Prostate gland (tissue), 2 donors: ENCODE results near the gene ASCC3. TPM values are rescaled to one million over a fixed set of nuclear protein-coding genes. Genes with fewer than 3 reads are reported as not detected.
"Not testable (repeated sequence)": the region's sequence is repeated elsewhere in the genome, so short reads cannot be mapped to it uniquely, and the experiment has no call there.

Source experiments
- DNase-seq: peaks from one replicate; pipeline ENCODE4 v3.0.0-alpha.2; 2019; ENCODE audit warnings: low spot score
- H3K27ac ChIP-seq, 2 donors: fragments of 200-600 bp; sonication (generic); 2 replicates each; pipeline ENCODE4 v1.5.1; 2017 to 2019
- H3K27me3 ChIP-seq: fragments of 200-600 bp; sonication (generic); replicated peaks from 2 replicates; pipeline ENCODE4 v1.5.1; 2019; ENCODE audit not compliant: insufficient read depth
- H3K36me3 ChIP-seq, 2 donors: fragments of 200-600 bp; sonication (generic); 1 replicate in 1 of 2; 2 replicates in 1 of 2; pipeline versions ENCODE4 v1.5.1 to v1.8.1; 2017 to 2019
- H3K4me1 ChIP-seq: fragments of 200-600 bp; sonication (generic); replicated peaks from 2 replicates; pipeline ENCODE4 v1.5.1; 2019
- H3K4me3 ChIP-seq, 2 donors: fragments of 200-600 bp; sonication (generic); 2 replicates each; pipeline ENCODE4 v1.5.1; 2017 to 2019
- H3K9me3 ChIP-seq: fragments of 200-600 bp; sonication (generic); 2 replicates; pipeline ENCODE4 v1.5.1; 2017
- POLR2A ChIP-seq: fragments of 450-650 bp; IDR thresholded peaks from one replicate; pipeline ENCODE4 v1.6.1; 2016; ENCODE audit warnings: antibody characterized with exemption, mild to moderate bottlenecking
- POLR2AphosphoS5 ChIP-seq: sonication (generic); formaldehyde crosslinking; IDR thresholded peaks from one replicate; pipeline ENCODE4 v1.6.1; 2017; ENCODE audit warnings: antibody characterized with exemption
- WGBS: methylation state at CpG from one replicate; pipeline ENCODE4 v1.1.5; 2018; 5-methylcytosine and 5-hydroxymethylcytosine counted together
- intact Hi-C: fragments of 100-400 bp; cut with DNase I; formaldehyde crosslinking; loops from one replicate; pipeline ENCODE4 v1.14.2; 2022
- total RNA-seq, 2 donors: library from RNA; depleted of rRNA; stranded (reverse); fragments of >200 nt; gene quantifications; one replicate each; pipeline ENCODE4 v1.1.0, GENCODE V29; 2016
- TF ChIP-seq, protein P1 (sequence below), 4 experiments: fragments of 200-600 bp in 2 of 4; fragments of 450-650 bp in 2 of 4; sonication (generic) in 2 of 4; IDR thresholded peaks; 1 replicate in 3 of 4; 2 replicates in 1 of 4; pipeline ENCODE4 v1.5.1; 2016 to 2019; ENCODE audit warnings: antibody characterized with exemption in 4 of 4, mild to moderate bottlenecking in 2 of 4, moderate library complexity in 2 of 4

The ASCC3 gene
- total RNA-seq, 2 donors from 2014 or later, result 27.6 to 35.9 TPM

DNA sequence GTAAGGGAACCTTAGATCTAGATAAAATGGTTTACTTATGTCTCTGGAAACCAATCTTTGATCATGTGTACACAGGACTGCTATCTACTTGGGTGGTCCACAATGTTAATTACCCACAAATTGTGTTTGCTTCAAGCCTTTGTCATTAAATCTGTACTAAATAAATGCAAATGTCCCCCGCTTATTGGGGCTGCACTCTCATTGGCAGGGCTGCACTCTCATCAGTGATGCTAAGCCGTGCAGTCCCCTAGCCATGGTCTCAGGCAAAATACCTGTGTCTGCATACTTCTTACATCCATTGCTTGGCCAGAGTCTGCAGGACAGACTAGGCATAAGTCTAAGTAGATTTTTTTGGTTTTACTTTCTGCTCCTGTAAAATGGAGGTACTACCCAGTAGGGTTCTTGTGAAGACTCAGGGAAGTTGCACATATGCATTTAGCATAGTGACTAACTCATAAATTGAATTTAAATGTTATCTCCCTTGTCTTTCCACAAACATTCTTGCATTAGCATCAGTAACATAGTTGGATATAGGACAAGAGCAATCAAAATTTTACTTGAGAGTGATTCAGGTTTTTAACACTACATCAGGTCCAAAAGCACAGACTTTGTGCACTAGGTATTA is 117.4 kb downstream of the ASCC3 start:
- Histone ChIP-seq H3K27me3 (no peaks in the 10 kb centered on the region), H3K9me3 (no peaks in the 10 kb centered on the region), H3K36me3 (no peaks in the 10 kb centered on the region), H3K4me3 (no peak overlapping the region), H3K4me1 (no peaks in the 10 kb centered on the region), H3K27ac (no peak overlapping the region)
- TF ChIP-seq, protein P1, sequence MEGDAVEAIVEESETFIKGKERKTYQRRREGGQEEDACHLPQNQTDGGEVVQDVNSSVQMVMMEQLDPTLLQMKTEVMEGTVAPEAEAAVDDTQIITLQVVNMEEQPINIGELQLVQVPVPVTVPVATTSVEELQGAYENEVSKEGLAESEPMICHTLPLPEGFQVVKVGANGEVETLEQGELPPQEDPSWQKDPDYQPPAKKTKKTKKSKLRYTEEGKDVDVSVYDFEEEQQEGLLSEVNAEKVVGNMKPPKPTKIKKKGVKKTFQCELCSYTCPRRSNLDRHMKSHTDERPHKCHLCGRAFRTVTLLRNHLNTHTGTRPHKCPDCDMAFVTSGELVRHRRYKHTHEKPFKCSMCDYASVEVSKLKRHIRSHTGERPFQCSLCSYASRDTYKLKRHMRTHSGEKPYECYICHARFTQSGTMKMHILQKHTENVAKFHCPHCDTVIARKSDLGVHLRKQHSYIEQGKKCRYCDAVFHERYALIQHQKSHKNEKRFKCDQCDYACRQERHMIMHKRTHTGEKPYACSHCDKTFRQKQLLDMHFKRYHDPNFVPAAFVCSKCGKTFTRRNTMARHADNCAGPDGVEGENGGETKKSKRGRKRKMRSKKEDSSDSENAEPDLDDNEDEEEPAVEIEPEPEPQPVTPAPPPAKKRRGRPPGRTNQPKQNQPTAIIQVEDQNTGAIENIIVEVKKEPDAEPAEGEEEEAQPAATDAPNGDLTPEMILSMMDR (IDR thresholded peaks at IDR 0.05), result no peak
- TF ChIP-seq POLR2AphosphoS5, result no peak
- intact Hi-C loops, result no loop called here
- WGBS, result 100% methylated on average over 2 of the region's 2 CpGs
- no peak for DNase-seq

DNA sequence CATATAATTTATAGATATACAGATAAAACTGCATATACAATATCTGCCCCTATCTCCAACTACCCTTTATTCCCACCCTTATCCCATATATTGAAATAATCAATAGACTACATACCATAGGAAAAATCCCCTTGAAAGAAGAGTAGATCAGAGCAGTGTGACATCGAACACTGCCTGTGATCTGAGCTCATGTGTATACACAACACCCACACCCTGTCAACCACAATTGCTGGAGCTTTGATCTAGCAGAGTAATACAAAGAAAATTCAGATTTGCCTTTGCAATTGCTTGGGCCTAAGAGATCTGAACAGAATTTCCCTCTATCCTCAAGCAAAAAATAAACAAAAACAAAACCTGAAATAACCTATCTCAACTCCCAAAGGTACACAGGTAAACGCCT is 119.3 kb downstream of the ASCC3 start:
- no peak for DNase-seq
- Histone ChIP-seq H3K36me3 (no peaks in the 10 kb centered on the region), H3K9me3 (no peaks in the 10 kb centered on the region), H3K4me1 (no peaks in the 10 kb centered on the region), H3K4me3 (no peak overlapping the region), H3K27ac (no peak overlapping the region), H3K27me3 (no peaks in the 10 kb centered on the region)
- TF ChIP-seq POLR2AphosphoS5 (no peak), POLR2A (no peak)
- TF ChIP-seq, protein P1 (IDR thresholded peaks at IDR 0.05), result no peak
- WGBS, result 59% methylated on average over 2 of the region's 2 CpGs
- intact Hi-C loops, result no loop called here

DNA sequence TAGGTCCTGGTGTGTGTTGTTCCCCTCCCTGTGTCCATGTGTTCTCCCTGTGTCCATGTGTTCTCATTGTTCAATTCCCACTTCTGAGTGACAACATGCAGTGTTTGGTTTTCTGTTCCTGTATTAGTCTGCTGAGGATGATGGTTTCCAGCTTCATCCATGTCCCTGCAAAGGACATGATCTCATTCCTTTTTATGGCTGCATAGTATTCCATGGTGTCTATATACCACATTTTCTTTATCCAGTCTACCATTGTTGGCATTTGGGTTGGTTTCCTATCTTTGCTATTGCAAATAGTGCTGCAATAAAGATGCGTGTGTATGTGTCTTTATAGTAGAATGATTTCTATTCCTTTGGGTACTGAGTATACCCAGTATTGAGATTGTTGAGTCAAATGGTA is 122.7 kb downstream of the ASCC3 start:
- WGBS, result 97% methylated on average over 1 of the region's 1 CpG
- H3K4me3 ChIP-seq, H3K27me3 ChIP-seq, H3K36me3 ChIP-seq, DNase-seq, H3K4me1 ChIP-seq, intact Hi-C loops, H3K9me3 ChIP-seq, H3K27ac ChIP-seq: not testable (repeated sequence)

DNA sequence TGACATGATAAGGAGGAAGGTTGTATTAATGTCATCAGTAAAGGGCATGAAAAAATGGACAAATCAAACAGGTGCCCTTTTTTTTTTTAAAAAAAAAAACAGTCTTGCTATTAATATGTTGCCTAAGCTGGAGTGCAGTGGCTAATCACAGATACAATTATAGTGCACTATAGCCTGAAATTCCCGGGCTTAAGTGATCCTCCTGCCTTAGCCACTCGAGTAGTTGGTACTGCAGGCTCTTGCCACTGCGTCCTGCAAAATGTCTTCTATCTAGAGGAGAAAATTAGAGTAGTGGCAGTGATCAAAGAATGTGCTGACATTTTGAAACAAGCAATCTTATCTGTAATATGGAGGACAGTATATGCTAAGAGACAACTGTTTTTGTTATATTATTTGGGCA is 127.7 kb downstream of the ASCC3 start:
- Histone ChIP-seq H3K9me3 (no peaks in the 10 kb centered on the region), H3K27ac (no peak overlapping the region), H3K4me1 (peaks cover 7% of the 10 kb centered on the region), H3K27me3 (no peaks in the 10 kb centered on the region), H3K4me3 (no peak overlapping the region), H3K36me3 (no peaks in the 10 kb centered on the region)
- WGBS, result 92% methylated on average over 3 of the region's 3 CpGs
- intact Hi-C loops, result no loop called here
- TF ChIP-seq, protein P1 (IDR thresholded peaks at IDR 0.05), result no peak
- TF ChIP-seq POLR2AphosphoS5 (no peak), POLR2A (no peak)
- no peak for DNase-seq

DNA sequence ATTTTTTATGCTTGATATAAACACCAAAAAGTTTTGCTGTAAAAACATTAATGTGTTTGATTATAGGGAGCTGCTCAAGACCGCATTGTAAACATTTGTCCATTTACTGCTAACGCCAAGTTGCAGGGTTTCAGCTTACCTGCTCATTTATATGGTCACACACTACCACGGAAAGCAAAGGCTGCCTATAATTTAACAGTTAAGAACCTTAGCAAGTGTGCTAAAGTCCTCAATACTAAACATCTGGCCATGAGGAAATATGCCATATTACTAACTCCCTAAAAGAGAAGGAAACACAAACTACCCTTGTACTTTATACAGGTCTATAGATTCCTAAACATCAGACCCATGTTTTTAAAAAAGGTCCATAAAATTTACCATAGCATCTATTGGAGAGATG is 129.5 kb downstream of the ASCC3 start:
- intact Hi-C loops, result no loop called here
- H3K4me1 ChIP-seq, result peaks cover 7% of the 10 kb centered on the region
- DNase-seq, result no peak
- TF ChIP-seq POLR2A (no peak), POLR2AphosphoS5 (no peak)
- TF ChIP-seq, protein P1 (IDR thresholded peaks at IDR 0.05), result no peak
- WGBS, result 35% methylated on average over 3 of the region's 3 CpGs
- no peak overlapping the region for H3K27ac ChIP-seq
- no peaks in the 10 kb centered on the region for H3K36me3 ChIP-seq
- no peaks in the 10 kb centered on the region for H3K27me3 ChIP-seq
- no peak overlapping the region for H3K4me3 ChIP-seq
- no peaks in the 10 kb centered on the region for H3K9me3 ChIP-seq
